AG09309 (cell line): ENCODE data around the gene APOB.

Experiments used
- DNase-seq: peaks from one replicate; pipeline ENCODE4 v3.0.0-alpha.2; 2010; ENCODE audit warnings: low read depth
- H3K4me3 ChIP-seq: 2 replicates; pipeline ENCODE4 v1.5.1; 2011; ENCODE audit warnings: mild to moderate bottlenecking, low read depth, low read length, moderate library complexity; ENCODE audit not compliant: control insufficient read depth
- TF ChIP-seq, protein P1 (sequence below): IDR thresholded peaks from 2 replicates; pipeline ENCODE4 v1.5.1; 2011; ENCODE audit warnings: mild to moderate bottlenecking, low read depth, low read length, inconsistent platforms; ENCODE audit not compliant: insufficient read depth, control insufficient read depth; ENCODE audit errors: missing control alignments

APOB gene

GRCh38 chr2:21047141-21048009 is 3.5 kb upstream of the APOB start:
- no peak for DNase-seq
- no peak overlapping the region for H3K4me3 ChIP-seq
- TF ChIP-seq, protein P1, sequence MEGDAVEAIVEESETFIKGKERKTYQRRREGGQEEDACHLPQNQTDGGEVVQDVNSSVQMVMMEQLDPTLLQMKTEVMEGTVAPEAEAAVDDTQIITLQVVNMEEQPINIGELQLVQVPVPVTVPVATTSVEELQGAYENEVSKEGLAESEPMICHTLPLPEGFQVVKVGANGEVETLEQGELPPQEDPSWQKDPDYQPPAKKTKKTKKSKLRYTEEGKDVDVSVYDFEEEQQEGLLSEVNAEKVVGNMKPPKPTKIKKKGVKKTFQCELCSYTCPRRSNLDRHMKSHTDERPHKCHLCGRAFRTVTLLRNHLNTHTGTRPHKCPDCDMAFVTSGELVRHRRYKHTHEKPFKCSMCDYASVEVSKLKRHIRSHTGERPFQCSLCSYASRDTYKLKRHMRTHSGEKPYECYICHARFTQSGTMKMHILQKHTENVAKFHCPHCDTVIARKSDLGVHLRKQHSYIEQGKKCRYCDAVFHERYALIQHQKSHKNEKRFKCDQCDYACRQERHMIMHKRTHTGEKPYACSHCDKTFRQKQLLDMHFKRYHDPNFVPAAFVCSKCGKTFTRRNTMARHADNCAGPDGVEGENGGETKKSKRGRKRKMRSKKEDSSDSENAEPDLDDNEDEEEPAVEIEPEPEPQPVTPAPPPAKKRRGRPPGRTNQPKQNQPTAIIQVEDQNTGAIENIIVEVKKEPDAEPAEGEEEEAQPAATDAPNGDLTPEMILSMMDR: no peak

- DNase-seq: no peak
- H3K4me3 ChIP-seq: no peak overlapping the region
- TF ChIP-seq, protein P1: no peak
Observed at GRCh38 chr2:21046506-21046905, 2.6 kb upstream of the APOB start.

DNA sequence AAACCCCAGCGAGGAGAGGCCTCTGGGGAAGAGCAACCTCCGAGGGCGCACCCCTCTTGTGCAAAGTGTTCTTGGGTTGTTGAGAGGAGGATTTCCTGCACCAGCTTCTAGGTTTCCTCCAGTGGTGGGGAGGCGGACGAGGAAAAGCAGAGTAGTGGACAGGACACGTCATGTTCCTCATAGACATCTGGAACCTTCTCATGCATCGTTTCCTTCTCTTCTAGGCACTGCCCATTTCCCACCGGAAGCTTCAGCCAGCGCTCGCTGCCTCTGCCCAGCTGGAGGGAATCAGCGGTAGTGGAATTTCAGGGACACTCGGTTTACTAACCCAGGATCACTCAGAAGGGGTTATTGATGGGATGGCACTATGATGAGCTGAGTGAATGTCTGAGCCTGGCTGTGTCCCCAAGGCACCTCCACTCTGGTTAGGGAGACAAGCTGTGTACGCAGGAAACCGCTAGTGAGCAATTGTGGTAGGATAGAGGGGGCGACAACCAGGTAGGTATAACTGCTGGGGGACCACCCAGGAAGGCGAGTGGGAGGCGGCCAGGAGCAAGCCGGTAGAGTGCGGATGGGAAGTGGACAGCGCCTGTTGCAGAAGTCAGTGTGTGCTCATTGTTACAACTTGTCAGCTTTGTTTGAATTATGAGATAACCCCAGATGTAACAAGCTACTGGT is 960 bp upstream of the APOB start:
- TF ChIP-seq, protein P1: no peak

DNA sequence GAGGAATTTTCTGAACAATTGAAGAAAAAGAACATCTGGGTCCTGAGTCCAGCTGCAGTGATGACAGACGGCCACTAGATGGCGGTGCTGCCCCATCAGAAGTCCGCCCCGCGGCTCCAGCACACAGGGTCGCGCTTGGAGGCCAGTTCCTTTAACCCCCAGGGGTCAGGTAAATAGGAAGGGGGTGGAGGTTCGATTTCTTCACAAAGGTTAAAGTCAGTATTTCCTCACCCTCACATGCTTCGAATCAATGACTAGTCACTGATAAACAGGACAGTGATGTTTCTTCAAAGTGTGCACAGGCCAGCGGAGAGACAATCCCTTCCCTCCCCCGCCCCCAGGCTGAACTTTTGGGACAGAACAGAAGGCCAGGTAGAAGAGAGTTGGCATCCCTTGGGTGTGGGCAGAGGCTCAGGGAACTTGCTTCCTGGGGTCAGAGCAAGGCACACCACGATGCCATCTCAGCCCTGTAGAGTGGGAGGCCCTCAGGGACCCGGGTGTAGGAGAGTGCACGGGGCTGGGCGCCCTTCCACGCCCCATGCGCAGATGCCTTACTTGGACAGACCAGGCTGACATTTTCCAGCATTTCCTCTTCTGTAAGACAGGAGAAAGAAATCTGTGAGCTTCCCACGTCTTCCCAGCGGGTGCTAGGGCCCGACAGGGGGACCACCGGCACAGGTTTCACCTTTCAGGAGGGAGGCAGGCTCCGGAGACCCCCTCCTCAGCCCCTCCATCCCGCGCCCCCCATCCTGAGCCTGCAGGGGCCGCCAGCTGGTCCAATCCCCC is 722 bp downstream of the APOB start:
- no peak for DNase-seq
- H3K4me3 ChIP-seq: no peak overlapping the region
- TF ChIP-seq, protein P1: peak; percentile 97

More for the DNA sequence above, 960 bp upstream of the APOB start:
- no peak for DNase-seq
- H3K4me3 ChIP-seq: no peak overlapping the region

- H3K4me3 ChIP-seq: no peak overlapping the region
- DNase-seq: no peak
- TF ChIP-seq, protein P1: no peak
Observed at GRCh38 chr2:21042708-21042957, 1.2 kb downstream of the APOB start.

GRCh38 chr2:21041943-21042707 is 1.7 kb downstream of the APOB start:
- no peak overlapping the region for H3K4me3 ChIP-seq
- DNase-seq: peak; percentile 2
- TF ChIP-seq, protein P1: no peak
